Measurements from ENCODE around the gene TWSG1. TPM values are rescaled to one million over a fixed set of nuclear protein-coding genes. Genes with fewer than 3 reads are reported as not detected.
"Not testable (repeated sequence)": the region's sequence is repeated elsewhere in the genome, so short reads cannot be mapped to it uniquely, and the experiment has no call there.

The TWSG1 gene
- total and polyA plus RNA-seq, 2 donors: 7.8 to 10.6 TPM

DNA sequence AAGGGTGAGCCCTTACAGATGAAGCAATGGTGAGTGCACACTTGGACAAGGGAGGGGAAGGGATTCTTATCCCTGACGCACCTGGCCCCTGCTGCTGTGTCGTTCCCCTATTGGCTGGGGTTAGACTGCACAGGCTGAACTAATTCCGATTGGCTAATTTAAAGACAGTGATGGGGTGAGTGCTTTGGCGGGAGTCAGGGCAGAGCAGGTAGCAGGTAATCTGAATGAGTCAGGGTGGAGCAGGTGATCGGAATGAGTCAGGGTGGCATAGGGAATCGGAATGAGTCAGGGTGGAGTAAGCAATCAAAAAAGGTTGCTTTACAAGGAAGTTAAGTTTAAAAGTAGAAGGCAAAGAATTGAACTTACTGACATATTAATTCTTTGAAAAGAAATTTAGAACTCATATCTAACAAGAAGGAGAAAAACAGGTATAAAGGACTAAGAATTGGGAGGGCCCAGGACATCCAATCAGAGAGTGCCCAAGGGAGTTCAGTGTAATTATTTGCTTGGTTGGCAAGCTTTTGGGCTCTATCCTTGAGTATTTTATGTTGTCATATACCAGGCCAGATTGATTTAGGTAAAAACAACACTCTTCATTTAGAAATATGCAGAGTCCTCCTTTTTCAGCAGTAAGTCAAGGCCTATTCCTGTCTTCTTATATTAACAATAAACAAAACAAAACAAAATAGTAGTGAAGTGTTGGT is 88.4 kb downstream of the TWSG1 start:
- Histone ChIP-seq H3K27ac (ENCODE audit: low read depth in 1 of 2, low read length in 1 of 2) (no peak overlapping the region), H3K4me1 (ENCODE audit: control insufficient read depth in 2 of 2, insufficient read depth in 2 of 2, low read length in 2 of 2) (no peaks in the 10 kb centered on the region), H3K36me3 (ENCODE audit: control insufficient read depth in 2 of 2, insufficient read depth in 2 of 2, low read length in 1 of 2) (no peaks in the 10 kb centered on the region), H3K4me3 (ENCODE audit: low read length in 2 of 2) (no peak overlapping the region), H3K9me3 (ENCODE audit: control insufficient read depth in 2 of 2, insufficient read depth in 1 of 2, low read length in 1 of 2) (no peaks in the 10 kb centered on the region), H3K27me3 (ENCODE audit: control insufficient read depth in 2 of 2, insufficient read depth in 1 of 2, low read length in 1 of 2) (no peaks in the 10 kb centered on the region)
- WGBS: 98% methylated on average over 6 of the region's 6 CpGs
- no peak for DNase-seq (ENCODE audit: low read depth in 6 of 9, low spot score in 9 of 9)

GRCh38 chr18:9423648-9424047 is 89.1 kb downstream of the TWSG1 start:
- H3K27me3 ChIP-seq (ENCODE audit: control insufficient read depth in 2 of 2, insufficient read depth in 1 of 2, low read length in 1 of 2); H3K36me3 ChIP-seq (ENCODE audit: control insufficient read depth in 2 of 2, insufficient read depth in 2 of 2, low read length in 1 of 2); H3K4me3 ChIP-seq (ENCODE audit: low read length in 2 of 2); H3K9me3 ChIP-seq (ENCODE audit: control insufficient read depth in 2 of 2, insufficient read depth in 1 of 2, low read length in 1 of 2); H3K27ac ChIP-seq (ENCODE audit: low read depth in 1 of 2, low read length in 1 of 2); DNase-seq (ENCODE audit: low read depth in 6 of 9, low spot score in 9 of 9); H3K4me1 ChIP-seq (ENCODE audit: control insufficient read depth in 2 of 2, insufficient read depth in 2 of 2, low read length in 2 of 2): not testable (repeated sequence)
- 96% methylated on average over 1 of the region's 1 CpG for WGBS

- not testable (repeated sequence) for H3K36me3 ChIP-seq (ENCODE audit: control insufficient read depth in 2 of 2, insufficient read depth in 2 of 2, low read length in 1 of 2); H3K9me3 ChIP-seq (ENCODE audit: control insufficient read depth in 2 of 2, insufficient read depth in 1 of 2, low read length in 1 of 2); DNase-seq (ENCODE audit: low read depth in 6 of 9, low spot score in 9 of 9); H3K27ac ChIP-seq (ENCODE audit: low read depth in 1 of 2, low read length in 1 of 2); H3K4me3 ChIP-seq (ENCODE audit: low read length in 2 of 2); H3K27me3 ChIP-seq (ENCODE audit: control insufficient read depth in 2 of 2, insufficient read depth in 1 of 2, low read length in 1 of 2); H3K4me1 ChIP-seq (ENCODE audit: control insufficient read depth in 2 of 2, insufficient read depth in 2 of 2, low read length in 2 of 2)
- WGBS: 96% methylated on average over 5 of the region's 5 CpGs
Measured at GRCh38 chr18:9424235-9424634, 89.7 kb downstream of the TWSG1 start.

- no peak overlapping the region for H3K4me3 ChIP-seq (ENCODE audit: low read length in 2 of 2)
- no peak overlapping the region for H3K27ac ChIP-seq (ENCODE audit: low read depth in 1 of 2, low read length in 1 of 2)
- DNase-seq (ENCODE audit: low read depth in 6 of 9, low spot score in 9 of 9): no peak
- no peaks in the 10 kb centered on the region for H3K4me1 ChIP-seq (ENCODE audit: control insufficient read depth in 2 of 2, insufficient read depth in 2 of 2, low read length in 2 of 2)
- no peaks in the 10 kb centered on the region for H3K9me3 ChIP-seq (ENCODE audit: control insufficient read depth in 2 of 2, insufficient read depth in 1 of 2, low read length in 1 of 2)
- no peaks in the 10 kb centered on the region for H3K27me3 ChIP-seq (ENCODE audit: control insufficient read depth in 2 of 2, insufficient read depth in 1 of 2, low read length in 1 of 2)
- WGBS: 99% methylated on average over 7 of the region's 7 CpGs
- no peaks in the 10 kb centered on the region for H3K36me3 ChIP-seq (ENCODE audit: control insufficient read depth in 2 of 2, insufficient read depth in 2 of 2, low read length in 1 of 2)
Measured at GRCh38 chr18:9426753-9427152, 92.2 kb downstream of the TWSG1 start.

DNA sequence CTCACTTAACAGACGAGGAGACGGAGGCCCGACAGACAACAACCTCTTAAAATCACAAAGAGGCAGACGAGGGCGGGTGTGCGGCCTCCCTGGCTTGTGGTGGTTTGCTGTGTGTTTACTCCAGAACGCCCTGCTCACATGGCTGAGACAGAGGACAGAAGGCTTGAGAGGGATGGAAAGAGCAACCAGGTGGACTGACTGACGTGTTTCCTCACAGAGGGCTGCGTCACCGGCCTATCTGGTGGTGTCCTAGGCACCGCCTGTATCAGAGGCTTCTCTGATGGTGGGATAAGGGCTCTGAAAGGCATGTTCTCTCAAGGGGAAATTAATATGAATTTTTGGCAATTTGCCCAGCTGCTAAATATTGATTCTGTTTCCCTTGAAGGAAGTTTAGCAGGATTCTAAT is 93.7 kb downstream of the TWSG1 start:
- no peaks in the 10 kb centered on the region for H3K9me3 ChIP-seq (ENCODE audit: control insufficient read depth in 2 of 2, insufficient read depth in 1 of 2, low read length in 1 of 2)
- WGBS: 96% methylated on average over 11 of the region's 11 CpGs
- peaks cover 0 to 2% of the 10 kb centered on the region in 2 donors for H3K4me1 ChIP-seq (ENCODE audit: control insufficient read depth in 2 of 2, insufficient read depth in 2 of 2, low read length in 2 of 2)
- no peak for DNase-seq (ENCODE audit: low read depth in 6 of 9, low spot score in 9 of 9)
- no peak overlapping the region for H3K4me3 ChIP-seq (ENCODE audit: low read length in 2 of 2)
- H3K27ac ChIP-seq (ENCODE audit: low read depth in 1 of 2, low read length in 1 of 2): no peak overlapping the region
- H3K27me3 ChIP-seq (ENCODE audit: control insufficient read depth in 2 of 2, insufficient read depth in 1 of 2, low read length in 1 of 2): no peaks in the 10 kb centered on the region
- H3K36me3 ChIP-seq (ENCODE audit: control insufficient read depth in 2 of 2, insufficient read depth in 2 of 2, low read length in 1 of 2): no peaks in the 10 kb centered on the region

- H3K27ac ChIP-seq (ENCODE audit: low read depth in 1 of 2, low read length in 1 of 2): no peak overlapping the region
- H3K36me3 ChIP-seq (ENCODE audit: control insufficient read depth in 2 of 2, insufficient read depth in 2 of 2, low read length in 1 of 2): no peaks in the 10 kb centered on the region
- no peaks in the 10 kb centered on the region for H3K9me3 ChIP-seq (ENCODE audit: control insufficient read depth in 2 of 2, insufficient read depth in 1 of 2, low read length in 1 of 2)
- no peak for DNase-seq (ENCODE audit: low read depth in 6 of 9, low spot score in 9 of 9)
- H3K4me3 ChIP-seq (ENCODE audit: low read length in 2 of 2): no peak overlapping the region
- WGBS: 97% methylated on average over 6 of the region's 6 CpGs
- peaks cover 3 to 7% of the 10 kb centered on the region in 2 donors for H3K4me1 ChIP-seq (ENCODE audit: control insufficient read depth in 2 of 2, insufficient read depth in 2 of 2, low read length in 2 of 2)
- H3K27me3 ChIP-seq (ENCODE audit: control insufficient read depth in 2 of 2, insufficient read depth in 1 of 2, low read length in 1 of 2): no peaks in the 10 kb centered on the region
Measured at GRCh38 chr18:9428862-9429661, 94.5 kb downstream of the TWSG1 start.

GRCh38 chr18:9429662-9429993 is 95.1 kb downstream of the TWSG1 start:
- H3K27me3 ChIP-seq (ENCODE audit: control insufficient read depth in 2 of 2, insufficient read depth in 1 of 2, low read length in 1 of 2): no peaks in the 10 kb centered on the region
- no peak for DNase-seq (ENCODE audit: low read depth in 6 of 9, low spot score in 9 of 9)
- H3K4me1 ChIP-seq (ENCODE audit: control insufficient read depth in 2 of 2, insufficient read depth in 2 of 2, low read length in 2 of 2): peaks cover 3 to 13% of the 10 kb centered on the region in 2 donors
- 80% methylated on average over 3 of the region's 3 CpGs for WGBS
- H3K27ac ChIP-seq (ENCODE audit: low read depth in 1 of 2, low read length in 1 of 2): no peak overlapping the region
- H3K4me3 ChIP-seq (ENCODE audit: low read length in 2 of 2): no peak overlapping the region
- H3K9me3 ChIP-seq (ENCODE audit: control insufficient read depth in 2 of 2, insufficient read depth in 1 of 2, low read length in 1 of 2): no peaks in the 10 kb centered on the region
- H3K36me3 ChIP-seq (ENCODE audit: control insufficient read depth in 2 of 2, insufficient read depth in 2 of 2, low read length in 1 of 2): no peaks in the 10 kb centered on the region

GRCh38 chr18:9430315-9430714 is 95.7 kb downstream of the TWSG1 start:
- H3K4me1 ChIP-seq (ENCODE audit: control insufficient read depth in 2 of 2, insufficient read depth in 2 of 2, low read length in 2 of 2): peaks cover 3 to 16% of the 10 kb centered on the region in 2 donors
- H3K9me3 ChIP-seq (ENCODE audit: control insufficient read depth in 2 of 2, insufficient read depth in 1 of 2, low read length in 1 of 2); H3K27me3 ChIP-seq (ENCODE audit: control insufficient read depth in 2 of 2, insufficient read depth in 1 of 2, low read length in 1 of 2); H3K36me3 ChIP-seq (ENCODE audit: control insufficient read depth in 2 of 2, insufficient read depth in 2 of 2, low read length in 1 of 2); DNase-seq (ENCODE audit: low read depth in 6 of 9, low spot score in 9 of 9); H3K4me3 ChIP-seq (ENCODE audit: low read length in 2 of 2); H3K27ac ChIP-seq (ENCODE audit: low read depth in 1 of 2, low read length in 1 of 2): not testable (repeated sequence)
- 96% methylated on average over 22 of the region's 22 CpGs for WGBS

DNA sequence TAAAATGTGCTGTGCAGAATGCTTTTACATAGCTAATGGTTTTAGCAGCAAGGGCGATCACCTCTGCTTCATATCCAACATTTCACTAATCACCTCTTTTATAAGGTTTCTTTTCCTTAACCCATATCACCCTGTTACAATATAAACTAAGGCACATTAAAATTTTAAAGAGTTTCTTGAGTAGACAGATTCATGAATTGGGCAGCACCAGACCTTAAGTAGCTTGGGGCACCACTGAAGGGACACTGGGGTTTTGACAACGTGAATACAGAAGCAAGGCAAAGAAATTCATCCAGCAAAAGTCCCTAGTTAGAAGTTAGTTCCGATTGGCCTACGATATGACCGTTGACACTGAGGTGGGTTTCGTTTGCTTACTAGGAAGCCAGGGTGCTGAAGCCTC is 96.7 kb downstream of the TWSG1 start:
- DNase-seq (ENCODE audit: low read depth in 6 of 9, low spot score in 9 of 9): no peak
- Histone ChIP-seq H3K27me3 (ENCODE audit: control insufficient read depth in 2 of 2, insufficient read depth in 1 of 2, low read length in 1 of 2) (no peaks in the 10 kb centered on the region), H3K36me3 (ENCODE audit: control insufficient read depth in 2 of 2, insufficient read depth in 2 of 2, low read length in 1 of 2) (no peaks in the 10 kb centered on the region), H3K4me3 (ENCODE audit: low read length in 2 of 2) (no peak overlapping the region), H3K4me1 (ENCODE audit: control insufficient read depth in 2 of 2, insufficient read depth in 2 of 2, low read length in 2 of 2) (peaks cover 3 to 16% of the 10 kb centered on the region in 2 donors), H3K27ac (ENCODE audit: low read depth in 1 of 2, low read length in 1 of 2) (no peak overlapping the region), H3K9me3 (ENCODE audit: control insufficient read depth in 2 of 2, insufficient read depth in 1 of 2, low read length in 1 of 2) (no peaks in the 10 kb centered on the region)
- 96% methylated on average over 6 of the region's 6 CpGs for WGBS

Data from thymus (tissue), 11 donors.